ENCODE data around the gene TEX36.

- TF ChIP-seq CTCF (IDR thresholded peaks at IDR 0.05; ENCODE audit: low read depth, low read length) (no peak), POLR2A (IDR thresholded peaks at IDR 0.05; ENCODE audit: extremely low read depth, insufficient read length) (no peak), MAX (IDR thresholded peaks at IDR 0.05; ENCODE audit: low read depth, low read length) (no peak), MYC (IDR thresholded peaks at IDR 0.05; ENCODE audit: low read depth, low read length) (no peak)
Measured at GRCh38 chr10:125679436-125679835, 3.5 kb downstream of the TEX36 start.
